ENCODE results near the gene SLC17A5.

The SLC17A5 gene

DNA sequence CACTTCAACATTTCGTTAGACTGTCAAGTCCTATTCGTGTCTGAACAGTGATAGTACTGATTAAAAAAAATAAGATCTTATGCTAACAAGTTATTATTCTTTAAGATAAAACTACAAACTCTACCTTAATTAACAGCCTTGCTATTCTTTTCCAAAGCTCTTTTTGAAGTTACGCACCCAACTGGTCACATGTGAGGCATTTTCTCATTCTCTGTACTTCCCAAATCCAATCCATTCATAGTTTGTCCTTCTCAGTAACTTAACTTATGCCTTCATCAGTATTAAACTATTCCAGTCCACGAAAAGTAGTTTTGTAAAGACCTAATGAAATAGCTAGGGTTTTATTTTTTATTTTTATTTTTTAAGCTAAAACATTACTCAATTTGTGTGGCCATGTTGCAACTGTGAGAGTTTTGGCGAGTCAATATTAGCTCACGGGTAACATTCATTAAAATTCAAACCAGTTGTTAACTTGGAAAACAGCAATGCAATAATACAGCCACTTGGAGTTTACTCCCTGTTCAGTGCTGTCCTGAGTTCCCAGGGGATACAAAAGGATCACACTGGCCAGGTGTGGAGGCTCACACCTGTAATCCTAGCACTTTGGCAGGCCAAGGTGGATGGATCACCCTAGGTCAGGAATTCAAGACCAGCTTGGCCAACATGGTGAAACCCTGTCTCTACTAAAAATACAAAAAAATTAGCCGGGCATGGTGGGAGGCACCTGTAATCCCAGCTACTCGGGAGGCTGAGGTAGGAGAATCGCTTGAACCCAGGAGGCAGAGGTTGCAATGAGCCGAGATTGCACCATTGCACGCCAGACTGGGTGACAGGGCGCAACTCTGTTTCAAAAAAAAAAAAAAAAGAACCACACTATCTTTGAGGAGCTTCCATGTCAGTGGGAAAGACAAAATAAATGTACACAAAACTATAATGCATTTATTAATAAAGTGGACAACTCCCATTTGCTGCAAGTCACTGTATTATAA, 105.0 kb downstream of the SLC17A5 start:
- Histone ChIP-seq H3K4me3 (IDR thresholded peaks at IDR 0.05; ENCODE audit: insufficient read depth, low read depth, low read length) (no peak overlapping the region), H3K9ac (no peak overlapping the region), H3K36me3 (ENCODE audit: insufficient read depth) (no peaks in the 10 kb centered on the region), H3K4me2 (no peak overlapping the region), H2AFZ (ENCODE audit: low read depth) (no peak overlapping the region), H3K79me2 (ENCODE audit: insufficient read depth, low read depth) (no peaks in the 10 kb centered on the region), H3K4me1 (ENCODE audit: low read depth, poor library complexity, severe bottlenecking) (peaks cover 3% of the 10 kb centered on the region), H3K27me3 (ENCODE audit: insufficient read depth, low read depth) (no peaks in the 10 kb centered on the region), H4K20me1 (ENCODE audit: insufficient read depth) (no peaks in the 10 kb centered on the region), H3K27ac (no peak overlapping the region)
- TF ChIP-seq, protein P1, sequence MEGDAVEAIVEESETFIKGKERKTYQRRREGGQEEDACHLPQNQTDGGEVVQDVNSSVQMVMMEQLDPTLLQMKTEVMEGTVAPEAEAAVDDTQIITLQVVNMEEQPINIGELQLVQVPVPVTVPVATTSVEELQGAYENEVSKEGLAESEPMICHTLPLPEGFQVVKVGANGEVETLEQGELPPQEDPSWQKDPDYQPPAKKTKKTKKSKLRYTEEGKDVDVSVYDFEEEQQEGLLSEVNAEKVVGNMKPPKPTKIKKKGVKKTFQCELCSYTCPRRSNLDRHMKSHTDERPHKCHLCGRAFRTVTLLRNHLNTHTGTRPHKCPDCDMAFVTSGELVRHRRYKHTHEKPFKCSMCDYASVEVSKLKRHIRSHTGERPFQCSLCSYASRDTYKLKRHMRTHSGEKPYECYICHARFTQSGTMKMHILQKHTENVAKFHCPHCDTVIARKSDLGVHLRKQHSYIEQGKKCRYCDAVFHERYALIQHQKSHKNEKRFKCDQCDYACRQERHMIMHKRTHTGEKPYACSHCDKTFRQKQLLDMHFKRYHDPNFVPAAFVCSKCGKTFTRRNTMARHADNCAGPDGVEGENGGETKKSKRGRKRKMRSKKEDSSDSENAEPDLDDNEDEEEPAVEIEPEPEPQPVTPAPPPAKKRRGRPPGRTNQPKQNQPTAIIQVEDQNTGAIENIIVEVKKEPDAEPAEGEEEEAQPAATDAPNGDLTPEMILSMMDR (conservative IDR thresholded peaks at IDR 0.05; ENCODE audit: low read depth, low read length), result no peak

GRCh38 chr6:73547036-73547435, 106.8 kb downstream of the SLC17A5 start:
- Histone ChIP-seq H3K27me3 (ENCODE audit: insufficient read depth, low read depth) (no peaks in the 10 kb centered on the region), H4K20me1 (ENCODE audit: insufficient read depth) (no peaks in the 10 kb centered on the region), H3K9ac (no peak overlapping the region), H3K4me1 (ENCODE audit: low read depth, poor library complexity, severe bottlenecking) (peaks cover 3% of the 10 kb centered on the region), H2AFZ (ENCODE audit: low read depth) (no peak overlapping the region), H3K79me2 (ENCODE audit: insufficient read depth, low read depth) (no peaks in the 10 kb centered on the region), H3K4me3 (IDR thresholded peaks at IDR 0.05; ENCODE audit: insufficient read depth, low read depth, low read length) (no peak overlapping the region), H3K36me3 (ENCODE audit: insufficient read depth) (no peaks in the 10 kb centered on the region), H3K4me2 (no peak overlapping the region), H3K27ac (no peak overlapping the region)
- TF ChIP-seq, protein P1 (conservative IDR thresholded peaks at IDR 0.05; ENCODE audit: low read depth, low read length), result no peak
